HUES6 (cell line): ENCODE data around the gene PDE7B.

Source experiments
- H3K27ac ChIP-seq: 2 replicates; pipeline ENCODE4 v1.7.0; 2013; ENCODE audit warnings: low read depth, mild to moderate bottlenecking, low read length, inconsistent platforms
- H3K27me3 ChIP-seq: 2 replicates; pipeline ENCODE4 v1.6.1; 2013; ENCODE audit warnings: low read length; ENCODE audit not compliant: control insufficient read depth, insufficient read depth
- H3K36me3 ChIP-seq: 2 replicates; pipeline ENCODE4 v1.6.1; 2013; ENCODE audit warnings: low read length; ENCODE audit not compliant: control insufficient read depth, insufficient read depth
- H3K4me1 ChIP-seq: 2 replicates; pipeline ENCODE4 v1.6.1; 2013; ENCODE audit warnings: low read length; ENCODE audit not compliant: control insufficient read depth, insufficient read depth
- H3K4me3 ChIP-seq: 2 replicates; pipeline ENCODE4 v1.5.1; 2013; ENCODE audit warnings: low read depth, low read length
- H3K9ac ChIP-seq: one replicate; pipeline ENCODE4 v1.6.1; 2013; ENCODE audit warnings: mild to moderate bottlenecking, low read length
- H3K9me3 ChIP-seq: 2 replicates; pipeline ENCODE4 v1.6.1; 2013; ENCODE audit warnings: low read depth, low read length; ENCODE audit not compliant: control insufficient read depth, insufficient read depth

PDE7B gene

GRCh38 chr6:135851442-135852271 is at the start of gene PDE7B:
TSS of gene PDE7B (plus strand) at chr6:135851701.
- H3K27ac ChIP-seq = no peak within 1 kb of the TSS
- no peak within 1 kb of the TSS for H3K9ac ChIP-seq
- no peaks in the 10 kb centered on the region for H3K27me3 ChIP-seq
- peaks cover 9% of the 10 kb centered on the region; the same call in 1 of the 2 replicates for H3K4me1 ChIP-seq
- H3K36me3 ChIP-seq = no peaks in the 10 kb centered on the region
- no peaks in the 10 kb centered on the region for H3K9me3 ChIP-seq
- H3K4me3 ChIP-seq = no peak within 1 kb of the TSS

DNA sequence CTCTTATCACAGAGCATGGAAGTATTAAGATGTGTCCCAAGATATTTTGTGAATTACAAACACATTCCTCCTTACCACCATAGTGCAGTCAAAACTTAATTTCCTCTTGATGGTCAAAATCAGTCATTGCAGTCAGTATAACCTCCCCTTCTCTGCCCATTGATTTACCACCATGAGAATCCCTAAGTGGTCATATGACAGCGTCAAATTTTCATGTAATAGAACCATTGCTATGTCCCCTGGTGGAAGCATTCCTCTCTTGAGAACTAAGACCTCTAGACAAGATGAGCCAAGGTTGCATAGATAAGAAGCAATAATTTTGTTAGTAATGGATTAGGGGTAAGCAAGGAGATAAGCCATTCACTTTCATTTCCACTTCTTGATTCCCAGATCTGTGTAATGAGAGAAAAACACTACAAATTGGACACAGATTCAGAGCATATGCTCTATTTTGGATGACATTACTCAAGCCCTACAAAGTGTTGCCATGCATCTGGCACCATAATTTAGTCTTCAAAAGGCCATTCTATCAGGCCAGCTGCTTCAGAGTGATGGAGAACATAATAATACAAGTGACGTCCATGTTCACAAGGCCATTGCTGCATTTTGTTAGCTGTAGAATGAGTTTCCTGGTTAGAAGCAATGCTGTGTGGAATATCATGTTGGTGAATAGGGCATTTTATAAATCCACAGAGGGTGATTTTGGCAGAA is 49.6 kb upstream of the PDE7B start:
- peaks cover 11% of the 10 kb centered on the region; the same call in 1 of the 2 replicates for H3K4me1 ChIP-seq
- no peak overlapping the region for H3K27ac ChIP-seq
- H3K27me3 ChIP-seq = no peaks in the 10 kb centered on the region
- H3K36me3 ChIP-seq = no peaks in the 10 kb centered on the region
- no peak overlapping the region for H3K9ac ChIP-seq
- H3K9me3 ChIP-seq = no peaks in the 10 kb centered on the region
- no peak overlapping the region for H3K4me3 ChIP-seq

GRCh38 chr6:135810486-135810885 is 41.0 kb upstream of the PDE7B start:
- H3K4me3 ChIP-seq = no peak overlapping the region
- no peak overlapping the region for H3K27ac ChIP-seq
- H3K27me3 ChIP-seq = no peaks in the 10 kb centered on the region
- peaks cover 4% of the 10 kb centered on the region; the same call in 1 of the 2 replicates for H3K9me3 ChIP-seq
- H3K9ac ChIP-seq = no peak overlapping the region
- H3K36me3 ChIP-seq = no peaks in the 10 kb centered on the region
- peaks cover 24% of the 10 kb centered on the region for H3K4me1 ChIP-seq

DNA sequence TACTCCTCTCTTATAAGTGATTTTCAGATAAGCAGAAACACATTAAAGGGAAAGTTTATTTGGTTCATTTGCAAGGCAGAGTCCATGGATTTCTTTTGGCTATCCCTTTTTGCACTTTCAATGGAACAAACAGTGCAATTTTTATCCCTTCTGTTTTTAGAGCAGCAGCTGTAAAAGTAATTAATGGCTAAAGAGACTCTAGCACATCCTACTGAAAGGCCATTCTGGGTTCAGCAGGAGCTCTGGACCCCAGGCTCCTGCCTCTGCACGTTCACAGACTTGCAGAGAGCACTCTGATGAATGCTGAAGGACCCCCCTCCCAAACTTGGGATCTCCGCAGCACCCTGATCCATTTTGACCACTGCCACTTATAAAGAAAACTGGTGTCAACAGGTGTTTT is 40.3 kb upstream of the PDE7B start:
- Histone ChIP-seq H3K9ac (no peak overlapping the region), H3K4me3 (no peak overlapping the region), H3K4me1 (peaks cover 30% of the 10 kb centered on the region), H3K36me3 (no peaks in the 10 kb centered on the region), H3K27me3 (no peaks in the 10 kb centered on the region), H3K27ac (no peak overlapping the region), H3K9me3 (peaks cover 4% of the 10 kb centered on the region; the same call in 1 of the 2 replicates)

DNA sequence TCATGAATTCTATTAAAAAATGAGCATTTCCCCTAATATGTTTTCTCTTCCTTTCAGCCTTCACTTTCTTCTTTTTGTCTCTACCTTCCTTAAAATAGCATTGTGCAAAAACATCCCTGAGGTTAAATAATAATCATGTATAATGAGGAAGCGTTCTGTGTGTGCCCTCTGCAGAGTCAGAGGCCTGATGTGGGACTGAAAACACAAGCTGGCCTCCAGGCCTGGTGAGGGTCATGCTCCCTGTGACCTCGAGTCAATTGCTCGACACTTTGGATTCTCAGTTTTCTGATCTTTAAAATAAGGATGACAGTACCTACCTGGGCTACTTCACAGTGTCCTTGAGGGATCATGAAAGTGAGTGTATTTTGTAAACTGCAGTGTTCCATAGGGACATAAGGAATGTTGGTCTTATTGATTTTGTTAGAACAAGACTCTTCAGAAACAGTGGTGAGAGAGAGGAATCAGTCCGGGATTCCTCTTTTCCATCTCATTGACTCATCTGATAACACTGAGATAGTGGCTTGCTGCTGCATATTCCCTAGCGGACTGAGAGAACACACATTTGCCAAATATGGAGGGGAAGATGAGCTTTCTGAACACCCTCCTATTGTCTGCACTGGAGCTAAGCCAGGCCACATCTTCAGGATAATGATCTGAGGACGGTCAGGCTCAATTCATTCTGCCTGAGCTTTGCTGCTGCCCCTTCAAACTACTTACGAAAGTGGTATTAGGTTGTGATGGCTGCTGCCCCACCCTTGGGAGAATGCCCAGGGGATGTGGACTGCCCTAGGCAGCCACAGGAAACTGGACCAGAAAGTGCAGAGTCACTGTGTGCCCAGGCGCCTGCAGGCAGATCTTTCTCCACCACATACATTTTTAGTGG is 39.6 kb upstream of the PDE7B start:
- Histone ChIP-seq H3K9me3 (peaks cover 4% of the 10 kb centered on the region; the same call in 1 of the 2 replicates), H3K9ac (no peak overlapping the region), H3K27me3 (no peaks in the 10 kb centered on the region), H3K36me3 (no peaks in the 10 kb centered on the region), H3K27ac (no peak overlapping the region), H3K4me1 (peaks cover 34% of the 10 kb centered on the region), H3K4me3 (no peak overlapping the region)

GRCh38 chr6:135813401-135813800 is 38.1 kb upstream of the PDE7B start:
- Histone ChIP-seq H3K4me3 (no peak overlapping the region), H3K9ac (no peak overlapping the region), H3K27ac (no peak overlapping the region), H3K27me3 (no peaks in the 10 kb centered on the region), H3K4me1 (peaks cover 27% of the 10 kb centered on the region), H3K9me3 (peaks cover 4% of the 10 kb centered on the region; the same call in 1 of the 2 replicates), H3K36me3 (no peaks in the 10 kb centered on the region)

GRCh38 chr6:135814043-135814442 is 37.5 kb upstream of the PDE7B start:
- no peak overlapping the region for H3K4me3 ChIP-seq
- no peaks in the 10 kb centered on the region for H3K27me3 ChIP-seq
- H3K27ac ChIP-seq = no peak overlapping the region
- H3K4me1 ChIP-seq = peaks cover 27% of the 10 kb centered on the region
- peaks cover 4% of the 10 kb centered on the region; the same call in 1 of the 2 replicates for H3K9me3 ChIP-seq
- no peak overlapping the region for H3K9ac ChIP-seq
- no peaks in the 10 kb centered on the region for H3K36me3 ChIP-seq

- Histone ChIP-seq H3K27me3 (no peaks in the 10 kb centered on the region), H3K4me3 (no peak overlapping the region), H3K9me3 (no peaks in the 10 kb centered on the region), H3K4me1 (peaks cover 27% of the 10 kb centered on the region), H3K36me3 (no peaks in the 10 kb centered on the region), H3K27ac (no peak overlapping the region), H3K9ac (no peak overlapping the region)
These were observed 36.3 kb upstream of the PDE7B start for GRCh38 chr6:135815216-135815615.

DNA sequence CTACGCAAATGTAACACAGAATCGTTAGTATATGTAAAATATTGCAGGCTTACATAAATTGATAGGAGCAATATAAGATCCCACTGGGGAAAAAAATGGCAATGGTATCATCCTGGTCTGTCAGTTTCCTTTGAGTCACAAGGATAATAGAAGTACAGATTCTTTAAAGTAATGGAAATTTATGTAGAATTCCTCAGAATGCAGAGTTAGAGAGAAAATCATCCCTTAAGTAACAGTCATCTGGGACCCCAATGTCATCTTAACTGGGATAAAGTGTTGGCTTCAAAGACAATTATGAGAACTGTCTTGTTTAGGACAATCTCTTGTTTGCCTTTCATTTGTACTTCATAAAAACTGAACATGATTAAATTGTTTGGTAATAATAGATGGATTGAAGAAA is 34.5 kb upstream of the PDE7B start:
- no peak overlapping the region for H3K27ac ChIP-seq

GRCh38 chr6:135819665-135820064 is 31.8 kb upstream of the PDE7B start:
- Histone ChIP-seq H3K36me3 (no peaks in the 10 kb centered on the region), H3K9me3 (no peaks in the 10 kb centered on the region), H3K4me3 (no peak overlapping the region), H3K27me3 (no peaks in the 10 kb centered on the region), H3K4me1 (peaks cover 18% of the 10 kb centered on the region), H3K9ac (no peak overlapping the region), H3K27ac (no peak overlapping the region)

More for the DNA sequence above, 34.5 kb upstream of the PDE7B start:
- peaks cover 24% of the 10 kb centered on the region for H3K4me1 ChIP-seq
- H3K9ac ChIP-seq = no peak overlapping the region
- no peaks in the 10 kb centered on the region for H3K36me3 ChIP-seq
- H3K27me3 ChIP-seq = no peaks in the 10 kb centered on the region
- H3K4me3 ChIP-seq = no peak overlapping the region
- no peaks in the 10 kb centered on the region for H3K9me3 ChIP-seq
